HL-60 (cell line): ENCODE data around the gene GYG1.

ENCODE experiments used
- POLR2AphosphoS5 ChIP-seq: IDR thresholded peaks from 2 replicates; pipeline ENCODE4 v1.6.1; 2012; ENCODE audit warnings: low read depth
- TF ChIP-seq, protein P1 (sequence below): IDR thresholded peaks from one replicate; pipeline ENCODE4 v1.5.1; 2011; ENCODE audit warnings: low read length, control low read depth, inconsistent platforms; ENCODE audit not compliant: insufficient read depth

GRCh38 chr3:149058198-149058597, 66.9 kb downstream of the GYG1 start:
- TF ChIP-seq, protein P1, sequence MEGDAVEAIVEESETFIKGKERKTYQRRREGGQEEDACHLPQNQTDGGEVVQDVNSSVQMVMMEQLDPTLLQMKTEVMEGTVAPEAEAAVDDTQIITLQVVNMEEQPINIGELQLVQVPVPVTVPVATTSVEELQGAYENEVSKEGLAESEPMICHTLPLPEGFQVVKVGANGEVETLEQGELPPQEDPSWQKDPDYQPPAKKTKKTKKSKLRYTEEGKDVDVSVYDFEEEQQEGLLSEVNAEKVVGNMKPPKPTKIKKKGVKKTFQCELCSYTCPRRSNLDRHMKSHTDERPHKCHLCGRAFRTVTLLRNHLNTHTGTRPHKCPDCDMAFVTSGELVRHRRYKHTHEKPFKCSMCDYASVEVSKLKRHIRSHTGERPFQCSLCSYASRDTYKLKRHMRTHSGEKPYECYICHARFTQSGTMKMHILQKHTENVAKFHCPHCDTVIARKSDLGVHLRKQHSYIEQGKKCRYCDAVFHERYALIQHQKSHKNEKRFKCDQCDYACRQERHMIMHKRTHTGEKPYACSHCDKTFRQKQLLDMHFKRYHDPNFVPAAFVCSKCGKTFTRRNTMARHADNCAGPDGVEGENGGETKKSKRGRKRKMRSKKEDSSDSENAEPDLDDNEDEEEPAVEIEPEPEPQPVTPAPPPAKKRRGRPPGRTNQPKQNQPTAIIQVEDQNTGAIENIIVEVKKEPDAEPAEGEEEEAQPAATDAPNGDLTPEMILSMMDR, result no peak
- TF ChIP-seq POLR2AphosphoS5, result no peak
